Measurements from ENCODE around the gene VTI1B.
"Not testable (repeated sequence)": the region's sequence is repeated elsewhere in the genome, so short reads cannot be mapped to it uniquely, and the experiment has no call there.

Gene VTI1B

DNA sequence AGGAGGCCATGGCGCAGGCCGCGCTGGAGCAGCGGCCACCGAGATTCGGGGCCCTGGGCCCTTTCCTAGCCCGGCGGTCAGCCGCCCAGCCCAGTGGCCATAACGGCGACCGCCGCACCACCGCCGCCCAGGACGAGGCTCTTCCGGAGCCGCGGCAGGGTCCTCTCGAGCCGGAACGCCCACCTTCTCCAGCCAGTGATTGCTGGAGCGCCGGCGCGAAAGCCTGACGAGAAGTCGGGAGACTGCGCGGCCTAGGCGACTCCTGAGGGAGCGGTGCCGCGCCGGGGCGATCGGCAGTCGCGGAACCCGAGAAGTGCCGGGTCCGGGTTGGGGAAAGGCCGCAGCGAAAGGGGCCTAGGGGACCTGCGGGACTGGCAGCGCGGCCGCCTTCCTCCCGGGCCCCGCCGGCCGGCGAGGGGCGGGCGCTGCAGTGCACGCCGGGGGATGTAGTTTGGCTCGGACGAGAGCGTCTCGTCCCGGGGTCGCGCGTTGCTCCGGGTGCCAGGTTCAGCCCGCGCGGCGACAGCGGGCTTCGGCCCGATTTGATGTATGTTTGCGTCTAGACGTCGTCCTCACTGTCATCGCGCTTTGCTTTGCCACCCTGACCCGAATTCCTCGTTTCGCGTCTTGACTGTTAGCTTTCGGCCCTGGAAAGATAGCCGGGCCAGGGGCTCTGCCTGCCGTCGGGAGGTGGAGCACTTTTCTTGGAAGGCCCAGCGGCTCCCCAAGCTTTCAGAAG, at the start of gene VTI1B:
VTI1B (minus strand) TSS at position 153 of the 739 bp plus-strand sequence; CDS start at position 10, 143 bp downstream.
- Mint-ChIP-seq H3K27ac (peak within 1 kb of the TSS; percentile 99), H3K4me1 (peaks cover 33% of the 10 kb centered on the region), H3K4me3 (peak within 1 kb of the TSS; percentile 92), H3K9me3 (no peaks in the 10 kb centered on the region), H3K36me3 (ENCODE audit: low read depth) (peaks cover 33% of the 10 kb centered on the region), H3K27me3 (ENCODE audit: low read depth, poor library complexity) (no peaks in the 10 kb centered on the region)
- peak; percentile 82 for DNase-seq
- TF ChIP-seq, protein P1, sequence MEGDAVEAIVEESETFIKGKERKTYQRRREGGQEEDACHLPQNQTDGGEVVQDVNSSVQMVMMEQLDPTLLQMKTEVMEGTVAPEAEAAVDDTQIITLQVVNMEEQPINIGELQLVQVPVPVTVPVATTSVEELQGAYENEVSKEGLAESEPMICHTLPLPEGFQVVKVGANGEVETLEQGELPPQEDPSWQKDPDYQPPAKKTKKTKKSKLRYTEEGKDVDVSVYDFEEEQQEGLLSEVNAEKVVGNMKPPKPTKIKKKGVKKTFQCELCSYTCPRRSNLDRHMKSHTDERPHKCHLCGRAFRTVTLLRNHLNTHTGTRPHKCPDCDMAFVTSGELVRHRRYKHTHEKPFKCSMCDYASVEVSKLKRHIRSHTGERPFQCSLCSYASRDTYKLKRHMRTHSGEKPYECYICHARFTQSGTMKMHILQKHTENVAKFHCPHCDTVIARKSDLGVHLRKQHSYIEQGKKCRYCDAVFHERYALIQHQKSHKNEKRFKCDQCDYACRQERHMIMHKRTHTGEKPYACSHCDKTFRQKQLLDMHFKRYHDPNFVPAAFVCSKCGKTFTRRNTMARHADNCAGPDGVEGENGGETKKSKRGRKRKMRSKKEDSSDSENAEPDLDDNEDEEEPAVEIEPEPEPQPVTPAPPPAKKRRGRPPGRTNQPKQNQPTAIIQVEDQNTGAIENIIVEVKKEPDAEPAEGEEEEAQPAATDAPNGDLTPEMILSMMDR (IDR thresholded peaks at IDR 0.05) = no peak

DNA sequence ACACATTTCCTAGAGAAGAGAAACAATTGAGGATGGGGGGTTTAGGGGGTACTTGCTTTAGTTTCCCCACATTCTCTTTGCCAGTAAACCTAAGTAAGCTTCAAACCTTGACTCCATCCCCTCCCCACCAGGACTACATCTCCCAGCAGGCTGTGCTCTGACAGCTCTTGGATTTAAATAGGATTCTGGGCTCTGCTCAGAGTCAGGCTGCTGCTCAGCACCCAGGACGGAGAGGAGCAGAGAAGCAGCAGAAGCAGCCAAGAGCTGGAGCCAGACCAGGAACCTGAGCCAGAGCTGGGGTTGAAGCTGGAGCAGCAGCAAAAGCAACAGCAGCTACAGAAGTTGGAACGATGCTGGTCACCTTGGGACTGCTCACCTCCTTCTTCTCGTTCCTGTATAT, 47.9 kb upstream of the VTI1B start:
- no peaks in the 10 kb centered on the region for H3K9me3 Mint-ChIP-seq
- TF ChIP-seq, protein P1 (IDR thresholded peaks at IDR 0.05) = no peak
- no peaks in the 10 kb centered on the region for H3K4me1 Mint-ChIP-seq
- no peaks in the 10 kb centered on the region for H3K36me3 Mint-ChIP-seq (ENCODE audit: low read depth)
- H3K4me3 Mint-ChIP-seq = no peak overlapping the region
- DNase-seq = peak; percentile 11
- H3K27me3 Mint-ChIP-seq (ENCODE audit: low read depth, poor library complexity) = peaks cover 36% of the 10 kb centered on the region
- no peak overlapping the region for H3K27ac Mint-ChIP-seq

GRCh38 chr14:67721875-67722274, 47.4 kb upstream of the VTI1B start:
- Mint-ChIP-seq H3K27ac (no peak overlapping the region), H3K4me1 (no peaks in the 10 kb centered on the region), H3K9me3 (no peaks in the 10 kb centered on the region), H3K27me3 (ENCODE audit: low read depth, poor library complexity) (peaks cover 34% of the 10 kb centered on the region), H3K4me3 (no peak overlapping the region), H3K36me3 (ENCODE audit: low read depth) (no peaks in the 10 kb centered on the region)
- TF ChIP-seq, protein P1 (IDR thresholded peaks at IDR 0.05) = no peak
- DNase-seq = no peak

- no peak for DNase-seq
- H3K27ac Mint-ChIP-seq = no peak overlapping the region
- TF ChIP-seq, protein P1 (IDR thresholded peaks at IDR 0.05) = no peak
- no peaks in the 10 kb centered on the region for H3K9me3 Mint-ChIP-seq
- H3K4me1 Mint-ChIP-seq = no peaks in the 10 kb centered on the region
- peaks cover 28% of the 10 kb centered on the region for H3K27me3 Mint-ChIP-seq (ENCODE audit: low read depth, poor library complexity)
- no peak overlapping the region for H3K4me3 Mint-ChIP-seq
- no peaks in the 10 kb centered on the region for H3K36me3 Mint-ChIP-seq (ENCODE audit: low read depth)
These were observed 45.4 kb upstream of the VTI1B start for GRCh38 chr14:67719866-67720265.

DNA sequence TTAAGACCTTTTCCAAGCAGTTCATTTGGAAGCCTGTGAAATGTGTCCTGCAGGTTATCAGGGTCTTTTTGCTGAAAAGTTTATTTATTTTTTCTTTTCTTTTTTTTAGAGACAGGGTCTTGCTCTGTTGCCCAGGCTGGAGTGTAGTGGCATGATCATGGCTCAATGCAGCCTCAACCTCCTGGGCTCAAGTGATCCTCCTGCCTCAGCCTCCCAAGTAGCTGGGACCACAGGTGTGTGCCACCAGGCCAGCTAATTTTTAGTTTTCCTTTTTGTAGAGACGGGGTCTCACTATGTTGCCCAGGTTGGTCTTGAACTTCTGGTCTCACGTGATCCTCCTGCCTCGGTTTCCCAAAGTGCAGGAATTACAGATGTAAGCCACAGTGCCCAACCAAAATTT, 45.0 kb upstream of the VTI1B start:
- DNase-seq; H3K27ac Mint-ChIP-seq; H3K36me3 Mint-ChIP-seq (ENCODE audit: low read depth); H3K9me3 Mint-ChIP-seq; H3K4me1 Mint-ChIP-seq; H3K4me3 Mint-ChIP-seq: not testable (repeated sequence)
- H3K27me3 Mint-ChIP-seq (ENCODE audit: low read depth, poor library complexity) = peaks cover 26% of the 10 kb centered on the region

DNA sequence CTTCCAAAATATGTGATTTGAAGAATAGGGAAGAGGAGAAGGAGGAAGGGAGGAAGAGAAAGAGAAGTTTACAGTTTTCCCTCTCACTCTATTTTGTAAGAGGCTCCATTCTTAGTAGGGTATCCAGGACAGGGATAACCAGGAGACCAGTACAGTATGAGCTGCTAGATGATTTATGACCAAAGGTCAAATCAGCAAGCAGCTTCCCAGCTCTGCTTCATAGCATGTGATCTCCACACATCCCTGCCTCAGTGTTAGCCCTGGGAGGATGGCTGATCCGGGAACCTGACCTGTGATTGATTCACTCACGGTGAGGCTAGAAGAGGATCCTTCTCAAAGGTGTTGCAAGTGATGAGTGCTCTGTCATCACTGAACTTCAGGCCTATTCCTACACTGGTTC, 43.8 kb upstream of the VTI1B start:
- H3K36me3 Mint-ChIP-seq (ENCODE audit: low read depth) = no peaks in the 10 kb centered on the region
- H3K27ac Mint-ChIP-seq = no peak overlapping the region
- no peaks in the 10 kb centered on the region for H3K4me1 Mint-ChIP-seq
- TF ChIP-seq, protein P1 (IDR thresholded peaks at IDR 0.05) = no peak
- peaks cover 29% of the 10 kb centered on the region for H3K27me3 Mint-ChIP-seq (ENCODE audit: low read depth, poor library complexity)
- H3K4me3 Mint-ChIP-seq = no peak overlapping the region
- no peaks in the 10 kb centered on the region for H3K9me3 Mint-ChIP-seq
- DNase-seq = no peak

All from nephron progenitor cell (in vitro differentiated cells).